HG02852 (cell line): Measurements from ENCODE around the gene C17orf107.
"Not testable (repeated sequence)": the region's sequence is repeated elsewhere in the genome, so short reads cannot be mapped to it uniquely, and the experiment has no call there.

ENCODE experiments used
- ATAC-seq: cut with Tn5 transposase; IDR thresholded peaks from one replicate; pipeline ENCODE4 v1.9.1; 2021; ENCODE audit warnings: mild to moderate bottlenecking, moderate library complexity; ENCODE audit not compliant: unreplicated experiment

Gene C17orf107

GRCh38 chr17:4899341-4900230, at the start of gene C17orf107:
TSS of gene C17orf107 (plus strand) at chr17:4899536. CDS start at chr17:4899763, 227 bp downstream.
- no peak for ATAC-seq

- ATAC-seq = no peak
These were observed 49.1 kb upstream of the C17orf107 start for GRCh38 chr17:4850246-4850645.

GRCh38 chr17:4851084-4851483, 48.3 kb upstream of the C17orf107 start:
- no peak for ATAC-seq

GRCh38 chr17:4852567-4853207, 46.6 kb upstream of the C17orf107 start:
- no peak for ATAC-seq

GRCh38 chr17:4853208-4853671, 46.1 kb upstream of the C17orf107 start:
- no peak for ATAC-seq

- no peak for ATAC-seq
These were observed 45.1 kb upstream of the C17orf107 start for GRCh38 chr17:4854111-4854681.

- no peak for ATAC-seq
These were observed 42.9 kb upstream of the C17orf107 start for GRCh38 chr17:4856271-4856936.

GRCh38 chr17:4856937-4857314, 42.4 kb upstream of the C17orf107 start:
- ATAC-seq = no peak

GRCh38 chr17:4857347-4857746, 42.0 kb upstream of the C17orf107 start:
- ATAC-seq = not testable (repeated sequence)

- ATAC-seq = no peak
These were observed 41.1 kb upstream of the C17orf107 start for GRCh38 chr17:4858068-4858881.

- no peak for ATAC-seq
These were observed 40.5 kb upstream of the C17orf107 start for GRCh38 chr17:4858882-4859260.

GRCh38 chr17:4859816-4860625, 39.3 kb upstream of the C17orf107 start:
- no peak for ATAC-seq

- no peak for ATAC-seq
These were observed 38.7 kb upstream of the C17orf107 start for GRCh38 chr17:4860651-4861050.

GRCh38 chr17:4861052-4861451, 38.3 kb upstream of the C17orf107 start:
- ATAC-seq = no peak

GRCh38 chr17:4862720-4863119, 36.6 kb upstream of the C17orf107 start:
- no peak for ATAC-seq

GRCh38 chr17:4863321-4863720, 36.0 kb upstream of the C17orf107 start:
- ATAC-seq = no peak

- ATAC-seq = not testable (repeated sequence)
These were observed 31.8 kb upstream of the C17orf107 start for GRCh38 chr17:4867535-4867934.

GRCh38 chr17:4869058-4869998, 30.0 kb upstream of the C17orf107 start:
- not testable (repeated sequence) for ATAC-seq
